Measurements from ENCODE around the gene ACTG1. TPM values are rescaled to one million over a fixed set of nuclear protein-coding genes. Genes with fewer than 3 reads are reported as not detected.

The ACTG1 gene
- total RNA-seq = 1,000 to 10,000 TPM; 1,922 to 4,060 (median 3,184) TPM
- long read RNA-seq, donor 1, transcript ACTG1-207 (3 exons, 1,678 nt) = minor isoform, 79 of 2,950 reads
- long read RNA-seq, donor 1, transcript ACTG1-205 (7 exons, 1,168 nt) = minor isoform, 181 of 2,950 reads
- long read RNA-seq, donor 1, transcript ACTG1-206 (6 exons, 1,919 nt) = major isoform, 2,248 of 2,950 reads
- long read RNA-seq, donor 1, transcript ACTG1-212 (4 exons, 1,698 nt) = minor isoform, 53 of 2,950 reads
- long read RNA-seq, donor 1, partial matches to known transcripts = 67 of 2,950 reads
- long read RNA-seq, donor 1, other reads (novel, unspliced or antisense) = 236 of 2,950 reads
- long read RNA-seq, donor 2, transcript ACTG1-214 (7 exons, 1,720 nt) = minor isoform, 203 of 2,112 reads
- long read RNA-seq, donor 2, transcript ACTG1-210 (5 exons, 2,256 nt) = minor isoform, 27 of 2,112 reads
- long read RNA-seq, donor 2, transcript ACTG1-206 (6 exons, 1,919 nt) = major isoform, 1,731 of 2,112 reads
- long read RNA-seq, donor 2, transcript ACTG1-212 (4 exons, 1,698 nt) = minor isoform, 28 of 2,112 reads
- long read RNA-seq, donor 2, partial matches to known transcripts = 26 of 2,112 reads
- long read RNA-seq, donor 2, other reads (novel, unspliced or antisense) = 60 of 2,112 reads

DNA sequence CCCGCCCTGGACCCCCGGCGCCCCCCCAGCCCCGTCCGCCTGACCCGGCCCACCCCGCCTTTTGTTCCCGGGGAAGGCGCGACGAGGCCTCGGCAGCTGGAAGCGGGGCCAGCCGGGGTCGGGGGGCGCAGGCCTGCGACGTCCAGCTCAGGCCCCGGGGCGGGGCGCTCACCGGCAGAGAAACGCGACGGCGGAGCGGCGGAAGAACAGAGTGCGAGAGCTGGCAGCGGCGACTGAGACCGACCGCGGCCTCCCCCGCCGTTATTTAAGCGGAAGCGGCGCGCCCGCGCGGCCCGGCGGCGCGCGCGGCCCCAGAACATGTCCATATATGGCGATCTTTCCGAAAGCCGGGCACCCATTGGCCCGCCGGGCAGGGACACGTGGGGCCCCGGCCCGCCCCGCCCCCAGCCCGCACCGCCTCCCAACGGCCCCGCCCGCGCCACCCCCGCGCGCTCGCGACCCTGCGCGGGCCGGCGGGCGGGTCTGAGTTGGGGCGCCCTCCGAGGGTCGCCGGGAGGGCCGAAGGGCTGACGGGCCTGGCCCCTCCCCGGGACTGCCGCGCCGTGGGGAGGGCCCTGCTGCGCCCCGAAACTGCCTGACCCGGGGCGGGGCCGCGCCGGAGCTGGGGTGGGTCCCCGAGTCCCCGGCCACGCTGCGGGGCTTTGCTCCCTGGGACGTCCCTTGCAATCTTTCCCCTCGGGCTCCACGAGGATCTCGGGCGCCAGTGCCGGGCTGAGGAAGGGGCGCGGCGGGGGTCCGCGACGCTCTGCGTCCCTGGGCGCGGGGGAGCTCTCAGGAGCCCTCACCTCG, at the start of gene ACTG1:
Gene ACTG1 (minus strand): TSS at position 238 of the 810 bp plus-strand sequence. CDS start 445 bp downstream, outside the sequence.
- H3K9me3 ChIP-seq = no peaks in the 10 kb centered on the region
- TF ChIP-seq CTCF (IDR thresholded peaks at IDR 0.05) = no peak
- DNase-seq = peak; percentile 91 to 96 (median 96)
- peak within 1 kb of the TSS; percentile 98 for H3K4me3 ChIP-seq
- H3K36me3 ChIP-seq (ENCODE audit: low read depth) = no peaks in the 10 kb centered on the region
- intact Hi-C loops (cut with DNase I, micrococcal nuclease) = loop anchor here in 1 of 2 donors (10.0 kb wide), 1 partner anchor 118 kb away; the partner anchor contains the start of gene BAHCC1
- peaks cover 28% of the 10 kb centered on the region for H3K4me1 ChIP-seq (ENCODE audit: low read depth)
- ATAC-seq = peak; percentile 60

DNA sequence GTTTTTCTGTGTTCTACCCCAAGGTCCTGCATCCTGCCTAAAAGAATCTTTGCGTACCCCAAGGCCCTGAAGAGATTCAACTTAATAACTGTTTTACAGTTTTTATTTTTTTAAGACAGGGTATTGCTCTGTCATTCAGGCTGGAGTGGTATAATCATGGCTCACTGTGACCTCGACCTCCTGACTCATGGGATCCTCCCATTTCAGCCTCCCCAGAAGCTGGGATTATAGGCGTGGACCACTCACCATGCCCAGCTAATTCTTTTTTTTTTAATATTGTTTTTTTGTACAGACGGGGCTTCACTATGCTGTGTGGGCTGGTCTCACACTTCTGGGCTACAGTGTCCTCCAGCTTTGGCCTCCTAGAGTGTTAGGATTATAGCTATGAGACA, 48.9 kb upstream of the ACTG1 start:
- H3K4me1 ChIP-seq (ENCODE audit: low read depth) = peaks cover 7% of the 10 kb centered on the region
- no peak overlapping the region for H3K4me3 ChIP-seq
- ATAC-seq (no peak), DNase-seq (no peak)
- no peak for TF ChIP-seq CTCF (IDR thresholded peaks at IDR 0.05)
- no peaks in the 10 kb centered on the region for H3K9me3 ChIP-seq
- H3K36me3 ChIP-seq (ENCODE audit: low read depth) = peaks cover 9% of the 10 kb centered on the region
- intact Hi-C loops (cut with DNase I, micrococcal nuclease) = no loop called here

- H3K4me1 ChIP-seq (ENCODE audit: low read depth) = peaks cover 3% of the 10 kb centered on the region
- no peak for TF ChIP-seq CTCF (IDR thresholded peaks at IDR 0.05)
- DNase-seq (no peak), ATAC-seq (no peak)
- H3K9me3 ChIP-seq = no peaks in the 10 kb centered on the region
- H3K36me3 ChIP-seq (ENCODE audit: low read depth) = peaks cover 4% of the 10 kb centered on the region
- intact Hi-C loops (cut with DNase I, micrococcal nuclease) = no loop called here
- H3K4me3 ChIP-seq = no peak overlapping the region
Measured at GRCh38 chr17:81558941-81559806, 46.6 kb upstream of the ACTG1 start.

- Histone ChIP-seq H3K9me3 (no peaks in the 10 kb centered on the region), H3K36me3 (ENCODE audit: low read depth) (peaks cover 4% of the 10 kb centered on the region), H3K4me3 (no peak overlapping the region), H3K4me1 (ENCODE audit: low read depth) (peaks cover 13% of the 10 kb centered on the region)
- intact Hi-C loops (cut with DNase I, micrococcal nuclease) = no loop called here
- ATAC-seq (no peak), DNase-seq (no peak)
- no peak for TF ChIP-seq CTCF (IDR thresholded peaks at IDR 0.05)
Measured at GRCh38 chr17:81558115-81558468, 45.5 kb upstream of the ACTG1 start.
